ENCODE data around the gene C1orf94.

Gene C1orf94, protein sequence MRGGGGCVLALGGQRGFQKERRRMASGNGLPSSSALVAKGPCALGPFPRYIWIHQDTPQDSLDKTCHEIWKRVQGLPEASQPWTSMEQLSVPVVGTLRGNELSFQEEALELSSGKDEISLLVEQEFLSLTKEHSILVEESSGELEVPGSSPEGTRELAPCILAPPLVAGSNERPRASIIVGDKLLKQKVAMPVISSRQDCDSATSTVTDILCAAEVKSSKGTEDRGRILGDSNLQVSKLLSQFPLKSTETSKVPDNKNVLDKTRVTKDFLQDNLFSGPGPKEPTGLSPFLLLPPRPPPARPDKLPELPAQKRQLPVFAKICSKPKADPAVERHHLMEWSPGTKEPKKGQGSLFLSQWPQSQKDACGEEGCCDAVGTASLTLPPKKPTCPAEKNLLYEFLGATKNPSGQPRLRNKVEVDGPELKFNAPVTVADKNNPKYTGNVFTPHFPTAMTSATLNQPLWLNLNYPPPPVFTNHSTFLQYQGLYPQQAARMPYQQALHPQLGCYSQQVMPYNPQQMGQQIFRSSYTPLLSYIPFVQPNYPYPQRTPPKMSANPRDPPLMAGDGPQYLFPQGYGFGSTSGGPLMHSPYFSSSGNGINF

DNA sequence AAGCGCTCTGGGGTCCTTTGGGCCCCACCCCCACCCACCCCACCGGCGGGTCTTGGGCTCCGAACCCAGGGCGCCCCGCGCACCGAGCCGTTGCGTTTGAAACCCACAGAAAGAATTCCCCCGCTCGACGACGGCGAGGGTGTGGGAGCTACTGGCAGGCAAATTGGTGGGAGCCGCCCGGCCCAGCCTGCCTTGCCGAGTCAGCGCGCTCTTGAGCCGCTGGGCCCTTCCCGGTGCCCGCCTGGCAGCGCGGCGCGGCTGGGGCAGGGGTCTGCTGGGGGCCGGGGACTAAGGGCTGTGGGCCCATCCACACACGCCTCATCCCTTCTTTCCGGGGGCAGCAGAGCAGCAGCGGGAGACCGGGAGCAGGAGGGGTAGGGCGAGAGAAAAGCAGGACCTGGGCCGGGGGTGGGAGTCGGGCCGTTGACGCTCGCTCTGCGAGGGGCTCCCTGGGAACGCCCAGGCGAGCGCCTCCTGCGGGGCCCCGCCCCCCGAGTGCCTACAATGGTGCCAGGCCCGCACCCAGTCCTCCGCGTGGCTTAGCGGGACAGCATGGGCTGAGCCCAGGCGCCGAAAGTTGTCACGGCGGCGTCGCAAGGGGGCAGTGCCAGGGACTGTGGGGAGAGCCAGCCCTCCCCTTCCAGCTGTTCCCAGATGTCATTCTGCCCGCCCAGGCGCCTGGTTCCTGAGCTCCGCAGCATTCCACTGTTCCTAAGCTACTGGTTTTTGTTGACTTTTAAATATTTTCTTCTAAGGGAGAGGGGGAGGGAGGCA lies at the start of gene C1orf94:
Gene C1orf94, plus strand, starts transcription at position 78 of the 774 bp plus-strand sequence. CDS start 883 bp downstream, outside the sequence.
- Mint-ChIP-seq H3K27me3 (peaks cover 27% of the 10 kb centered on the region), H3K4me3 (no peak within 1 kb of the TSS), H3K27ac (no peak within 1 kb of the TSS), H3K36me3 (no peaks in the 10 kb centered on the region), H3K9me3 (no peaks in the 10 kb centered on the region), H3K4me1 (no peaks in the 10 kb centered on the region)

DNA sequence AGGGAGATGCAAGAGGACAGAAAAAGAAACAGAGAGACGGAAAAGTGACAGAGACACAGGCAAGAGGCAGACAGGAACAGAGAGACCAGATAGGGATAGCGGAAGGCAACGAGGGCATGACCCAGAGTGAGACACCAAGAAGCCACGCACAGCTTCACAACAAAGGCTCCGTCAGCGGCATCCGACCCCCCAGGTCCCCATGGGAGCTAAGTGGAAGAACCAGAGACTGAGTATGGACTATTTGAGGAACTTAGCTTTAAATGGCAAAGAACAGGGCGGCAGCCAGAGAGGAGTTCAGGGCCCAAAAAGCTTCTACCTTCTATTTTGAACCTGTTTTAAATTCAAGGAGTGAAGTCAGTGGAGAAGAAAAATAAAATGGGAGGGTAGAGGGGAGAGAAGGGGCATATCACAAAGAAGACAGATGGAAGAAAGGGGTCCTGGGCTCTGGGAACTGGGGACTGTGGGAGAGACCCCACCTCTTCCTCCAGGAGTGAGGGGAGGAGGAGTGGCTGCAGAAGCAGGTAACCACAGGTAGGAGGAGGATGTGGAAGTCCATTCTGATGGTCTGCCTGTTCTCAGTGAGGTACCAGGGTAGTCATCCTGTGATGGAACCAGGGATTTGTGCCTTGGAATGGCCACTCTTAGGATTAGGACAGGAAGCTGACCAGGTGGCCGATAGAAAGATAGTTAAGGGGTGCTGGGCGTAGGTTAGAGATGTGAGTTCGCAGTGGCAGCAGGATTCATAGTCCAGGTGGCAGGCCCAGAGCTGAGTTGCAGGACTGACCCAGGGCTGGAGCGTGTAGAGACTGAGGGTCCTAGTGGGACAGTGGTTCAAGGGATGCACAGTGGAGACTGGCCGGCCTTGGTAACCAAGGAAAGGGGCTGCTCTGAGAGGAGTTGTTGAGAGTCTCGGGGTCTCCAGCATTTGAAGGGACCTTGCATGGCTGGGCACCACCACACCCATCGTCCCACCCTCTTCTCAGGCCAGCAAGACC lies 49.4 kb upstream of the C1orf94 start:
- Mint-ChIP-seq H3K4me1 (no peaks in the 10 kb centered on the region), H3K9me3 (no peaks in the 10 kb centered on the region), H3K27ac (no peak overlapping the region), H3K36me3 (no peaks in the 10 kb centered on the region), H3K4me3 (no peak overlapping the region), H3K27me3 (peaks cover 9% of the 10 kb centered on the region)

GRCh38 chr1:34128186-34128889 lies 48.4 kb upstream of the C1orf94 start:
- no peaks in the 10 kb centered on the region for H3K36me3 Mint-ChIP-seq
- no peak overlapping the region for H3K27ac Mint-ChIP-seq
- H3K4me3 Mint-ChIP-seq, result no peak overlapping the region
- H3K27me3 Mint-ChIP-seq, result peaks cover 9% of the 10 kb centered on the region
- no peaks in the 10 kb centered on the region for H3K9me3 Mint-ChIP-seq
- no peaks in the 10 kb centered on the region for H3K4me1 Mint-ChIP-seq

DNA sequence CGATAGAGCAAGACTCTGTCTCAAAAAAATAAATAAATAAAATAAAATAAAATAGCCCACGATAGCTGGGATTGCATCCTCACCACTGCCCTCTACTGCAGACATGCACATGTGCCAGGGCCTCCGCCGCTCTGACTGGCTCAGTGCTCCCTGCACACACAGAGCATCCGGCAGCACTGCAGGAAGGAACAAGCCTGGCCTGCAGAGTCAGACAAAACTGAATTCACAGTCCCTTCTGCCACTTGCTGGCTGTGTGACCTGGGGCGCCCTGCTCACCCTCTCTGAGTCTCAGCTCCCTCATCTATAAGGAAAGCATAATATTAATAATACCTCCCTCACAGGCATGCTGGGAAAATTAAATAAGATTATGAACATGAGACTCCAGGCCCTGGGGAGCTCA lies 47.1 kb upstream of the C1orf94 start:
- no peaks in the 10 kb centered on the region for H3K9me3 Mint-ChIP-seq
- peaks cover 9% of the 10 kb centered on the region for H3K27me3 Mint-ChIP-seq
- H3K27ac Mint-ChIP-seq, result no peak overlapping the region
- H3K4me3 Mint-ChIP-seq, result no peak overlapping the region
- no peaks in the 10 kb centered on the region for H3K36me3 Mint-ChIP-seq
- H3K4me1 Mint-ChIP-seq, result no peaks in the 10 kb centered on the region

DNA sequence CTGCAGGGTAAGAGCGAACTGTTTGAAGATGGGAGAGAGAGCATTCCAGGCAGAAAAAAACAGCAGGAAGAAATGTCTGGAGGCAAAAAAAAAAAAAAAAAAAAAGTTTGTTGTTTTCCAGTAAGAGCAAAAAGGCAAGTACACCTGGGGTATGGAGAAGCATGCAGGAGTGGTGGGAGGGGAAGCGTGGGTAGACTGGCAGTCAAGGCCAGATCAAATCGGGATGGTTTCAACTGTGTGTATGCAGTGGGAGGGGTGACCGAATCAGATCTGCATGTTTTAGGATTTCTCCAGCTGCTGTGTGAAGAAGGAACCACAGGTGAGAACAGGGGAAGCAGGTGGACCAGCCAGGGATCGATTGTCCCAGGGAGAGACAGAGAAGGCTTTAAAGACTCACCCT lies 46.4 kb upstream of the C1orf94 start:
- H3K4me3 Mint-ChIP-seq, result no peak overlapping the region
- H3K27ac Mint-ChIP-seq, result no peak overlapping the region
- H3K4me1 Mint-ChIP-seq, result no peaks in the 10 kb centered on the region
- no peaks in the 10 kb centered on the region for H3K36me3 Mint-ChIP-seq
- no peaks in the 10 kb centered on the region for H3K9me3 Mint-ChIP-seq
- peaks cover 5% of the 10 kb centered on the region for H3K27me3 Mint-ChIP-seq

GRCh38 chr1:34131396-34132160 lies 45.1 kb upstream of the C1orf94 start:
- Mint-ChIP-seq H3K9me3 (no peaks in the 10 kb centered on the region), H3K4me1 (no peaks in the 10 kb centered on the region), H3K36me3 (no peaks in the 10 kb centered on the region), H3K27ac (no peak overlapping the region), H3K4me3 (no peak overlapping the region), H3K27me3 (peaks cover 5% of the 10 kb centered on the region)

GRCh38 chr1:34132161-34132420 lies 44.6 kb upstream of the C1orf94 start:
- no peaks in the 10 kb centered on the region for H3K9me3 Mint-ChIP-seq
- H3K36me3 Mint-ChIP-seq, result no peaks in the 10 kb centered on the region
- peaks cover 3% of the 10 kb centered on the region for H3K27me3 Mint-ChIP-seq
- H3K27ac Mint-ChIP-seq, result no peak overlapping the region
- no peaks in the 10 kb centered on the region for H3K4me1 Mint-ChIP-seq
- H3K4me3 Mint-ChIP-seq, result no peak overlapping the region

DNA sequence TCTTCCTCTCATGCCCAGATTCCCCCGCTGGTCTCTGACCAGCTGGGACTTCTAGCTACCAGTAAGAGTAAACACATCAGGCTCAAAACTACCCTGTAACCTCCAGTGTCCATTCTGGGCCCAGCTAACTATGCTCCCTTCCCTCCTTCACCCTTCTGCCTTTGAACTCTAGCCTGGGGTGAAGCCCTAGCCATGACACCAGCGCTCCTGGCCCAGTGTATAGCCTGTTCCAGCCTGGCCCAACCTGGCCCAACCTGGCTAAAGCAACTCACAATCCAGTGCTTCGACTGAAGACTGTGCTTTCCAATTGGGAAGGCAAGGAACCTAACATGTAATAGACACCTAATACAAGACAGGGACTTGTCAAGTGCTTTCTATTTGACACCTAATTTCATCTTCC lies 39.3 kb upstream of the C1orf94 start:
- no peak overlapping the region for H3K27ac Mint-ChIP-seq
- no peaks in the 10 kb centered on the region for H3K27me3 Mint-ChIP-seq
- H3K4me3 Mint-ChIP-seq, result no peak overlapping the region
- no peaks in the 10 kb centered on the region for H3K9me3 Mint-ChIP-seq
- H3K4me1 Mint-ChIP-seq, result no peaks in the 10 kb centered on the region
- H3K36me3 Mint-ChIP-seq, result no peaks in the 10 kb centered on the region

DNA sequence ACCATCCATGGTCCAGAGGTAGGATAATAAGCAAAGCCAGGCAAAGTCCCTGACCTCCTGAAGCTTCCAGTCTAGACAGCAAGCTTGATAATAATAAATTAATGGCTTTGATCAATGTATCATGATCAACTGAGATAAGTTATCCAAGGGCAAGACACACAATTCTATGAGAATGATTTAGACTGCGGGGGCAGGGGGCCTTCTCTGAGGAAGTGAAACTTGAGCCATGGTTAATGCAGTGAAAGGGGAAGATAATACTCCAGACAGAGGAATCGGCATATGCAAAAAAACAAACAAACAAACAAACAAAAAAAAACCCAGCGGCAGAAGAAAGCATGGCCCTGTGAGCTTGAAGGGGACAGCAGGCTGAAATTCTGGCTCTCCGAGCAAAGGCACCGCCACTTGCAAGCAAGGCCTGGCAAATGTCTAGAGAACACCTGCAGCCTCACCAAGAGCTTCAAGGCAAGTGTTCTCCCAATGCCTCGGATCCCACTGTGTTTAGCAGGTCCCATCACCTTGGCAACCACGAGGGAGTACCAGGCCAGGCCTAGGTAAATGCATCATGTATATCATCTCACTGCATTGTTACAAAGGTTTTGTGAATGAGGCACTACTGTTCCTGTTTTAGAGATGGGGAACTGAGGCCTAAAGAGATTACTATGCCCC lies 36.6 kb upstream of the C1orf94 start:
- Mint-ChIP-seq H3K27ac (no peak overlapping the region), H3K9me3 (no peaks in the 10 kb centered on the region), H3K36me3 (no peaks in the 10 kb centered on the region), H3K4me1 (no peaks in the 10 kb centered on the region), H3K27me3 (no peaks in the 10 kb centered on the region), H3K4me3 (no peak overlapping the region)

DNA sequence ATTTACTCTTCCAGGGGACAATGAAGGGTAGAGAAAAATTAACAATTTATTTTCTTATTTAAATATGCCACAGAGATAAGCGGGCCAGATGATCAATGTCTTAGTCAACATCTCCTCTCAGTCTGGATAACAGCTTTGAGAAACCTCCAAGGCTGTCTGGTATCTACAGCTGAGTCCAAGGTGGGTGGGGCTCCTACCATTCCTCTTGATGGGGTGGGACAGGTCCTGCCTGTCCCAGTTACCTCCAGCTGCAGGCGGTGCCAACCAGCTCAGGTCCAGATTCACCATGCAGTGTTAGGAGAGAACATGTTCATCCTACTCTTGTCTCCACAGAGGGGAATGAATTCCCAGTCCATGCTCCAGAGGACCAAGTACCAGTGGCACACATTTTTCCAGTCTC lies 32.7 kb upstream of the C1orf94 start:
- H3K27me3 Mint-ChIP-seq, result peaks cover 4% of the 10 kb centered on the region
- no peaks in the 10 kb centered on the region for H3K9me3 Mint-ChIP-seq
- no peaks in the 10 kb centered on the region for H3K4me1 Mint-ChIP-seq
- no peak overlapping the region for H3K4me3 Mint-ChIP-seq
- no peaks in the 10 kb centered on the region for H3K36me3 Mint-ChIP-seq
- no peak overlapping the region for H3K27ac Mint-ChIP-seq

- H3K4me1 Mint-ChIP-seq, result no peaks in the 10 kb centered on the region
- H3K4me3 Mint-ChIP-seq, result no peak overlapping the region
- H3K9me3 Mint-ChIP-seq, result no peaks in the 10 kb centered on the region
- no peaks in the 10 kb centered on the region for H3K36me3 Mint-ChIP-seq
- H3K27me3 Mint-ChIP-seq, result peaks cover 7% of the 10 kb centered on the region
- no peak overlapping the region for H3K27ac Mint-ChIP-seq
Observed at GRCh38 chr1:34144766-34145165, 31.9 kb upstream of the C1orf94 start.

DNA sequence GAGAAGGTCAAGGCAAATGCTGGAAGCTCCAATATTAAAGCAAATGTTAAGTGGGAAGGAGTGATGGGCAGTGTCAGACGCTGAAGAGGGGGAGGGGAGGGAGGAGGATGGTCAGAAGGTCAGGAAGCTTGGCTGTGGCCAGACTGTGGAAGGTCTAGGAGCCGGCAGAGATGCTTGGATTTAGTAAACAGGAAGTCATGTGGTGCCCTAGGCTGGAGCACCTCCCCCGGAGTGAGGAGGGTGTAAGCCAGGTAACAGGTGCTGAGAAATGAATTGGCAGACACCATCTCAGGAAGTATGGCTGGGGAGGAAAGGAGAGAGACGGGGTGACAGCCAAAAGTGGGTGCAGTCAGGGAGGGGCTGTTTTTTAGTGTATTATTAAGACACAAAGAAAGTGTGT lies 29.4 kb upstream of the C1orf94 start:
- H3K9me3 Mint-ChIP-seq, result no peaks in the 10 kb centered on the region
- no peak overlapping the region for H3K27ac Mint-ChIP-seq
- peaks cover 7% of the 10 kb centered on the region for H3K27me3 Mint-ChIP-seq
- H3K36me3 Mint-ChIP-seq, result no peaks in the 10 kb centered on the region
- no peaks in the 10 kb centered on the region for H3K4me1 Mint-ChIP-seq
- H3K4me3 Mint-ChIP-seq, result no peak overlapping the region

DNA sequence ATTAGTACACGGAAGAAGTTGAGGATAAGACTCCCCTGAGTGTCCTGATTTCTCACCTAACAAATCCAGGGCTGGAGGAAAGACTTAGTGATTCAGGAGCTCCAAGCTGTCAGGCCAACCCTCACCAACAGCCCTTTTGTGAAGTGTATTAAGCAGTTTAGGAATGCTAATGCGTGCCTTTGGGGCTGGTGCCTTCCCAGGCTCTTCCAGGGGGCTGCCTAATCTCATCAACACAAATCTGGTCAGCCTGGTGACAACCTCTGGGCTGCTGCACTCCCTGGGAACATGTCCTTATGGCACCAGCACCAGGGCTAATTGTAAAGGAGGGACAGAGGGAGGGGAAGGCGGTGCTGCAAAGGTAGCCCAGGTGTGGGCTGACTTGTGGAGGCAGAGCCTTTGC lies 27.2 kb upstream of the C1orf94 start:
- no peaks in the 10 kb centered on the region for H3K9me3 Mint-ChIP-seq
- H3K4me1 Mint-ChIP-seq, result no peaks in the 10 kb centered on the region
- peaks cover 12% of the 10 kb centered on the region for H3K27me3 Mint-ChIP-seq
- H3K36me3 Mint-ChIP-seq, result no peaks in the 10 kb centered on the region
- H3K4me3 Mint-ChIP-seq, result no peak overlapping the region
- no peak overlapping the region for H3K27ac Mint-ChIP-seq

DNA sequence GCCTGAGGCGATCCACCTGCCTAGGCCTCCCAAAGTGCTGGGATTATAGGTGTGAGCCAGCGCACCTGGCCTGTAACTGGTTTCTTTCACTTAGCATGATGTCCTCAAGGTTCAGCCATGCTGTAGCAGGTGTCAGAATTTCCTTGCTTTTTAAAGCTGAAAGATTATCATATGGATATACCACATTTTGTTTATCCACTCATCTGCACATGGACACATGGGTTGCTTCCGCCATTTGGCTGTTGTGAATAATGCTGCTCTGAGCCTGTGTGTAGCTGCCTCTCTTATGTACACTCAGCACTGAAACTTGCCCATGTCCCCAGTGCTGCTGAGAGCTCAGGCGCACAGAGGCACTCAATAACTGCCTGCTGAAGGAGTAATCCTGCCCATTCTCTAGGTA lies 23.5 kb upstream of the C1orf94 start:
- no peak overlapping the region for H3K4me3 Mint-ChIP-seq
- H3K4me1 Mint-ChIP-seq, result no peaks in the 10 kb centered on the region
- H3K27ac Mint-ChIP-seq, result no peak overlapping the region
- no peaks in the 10 kb centered on the region for H3K9me3 Mint-ChIP-seq
- no peaks in the 10 kb centered on the region for H3K36me3 Mint-ChIP-seq
- H3K27me3 Mint-ChIP-seq, result peaks cover 15% of the 10 kb centered on the region
